IMR-90 (cell line): ENCODE measurements around the gene CALY. TPM values are rescaled to one million over a fixed set of nuclear protein-coding genes. Genes with fewer than 3 reads are reported as not detected.

ENCODE experiments used
- ATAC-seq: fragments of 200-7000 bp; cut with Tn5 transposase; 2 replicates; pipeline ENCODE4 v1.9.1; 2020; ENCODE audit warnings: low read depth, mild to moderate bottlenecking, moderate library complexity
- BruUV-seq: library from RNA; stranded (reverse); fragments of 400-500 nt; replicated peaks from 2 replicates; lab custom pipeline; 2021; lab: Mats Ljungman, UMichigan
- CTCF ChIA-PET: fragments of 300-600 bp; formaldehyde crosslinking; extraction: SDS; loops from one replicate; lab custom pipeline; 2021; ENCODE audit warnings: antibody characterized with exemption; lab: Yijun Ruan, JAX
- POLR2A ChIA-PET: fragments of 300-600 bp; sonication (Branson Sonifier 250); formaldehyde crosslinking; loops from one replicate; lab custom pipeline; 2022; ENCODE audit warnings: antibody characterized with exemption; ENCODE audit not compliant: unreplicated experiment; lab: Charles Lee
- DNase-seq: peaks from one replicate; pipeline ENCODE4 v3.0.0; 2013
- H2AFZ ChIP-seq: replicated peaks from 2 replicates; pipeline ENCODE3; 2013; ENCODE audit warnings: low read length, mild to moderate bottlenecking; ENCODE audit not compliant: poor library complexity
- H2AK5ac ChIP-seq: 2 replicates; pipeline ENCODE4 v1.6.1; 2013; ENCODE audit warnings: low read depth, low read length, inconsistent platforms
- H2AK9ac ChIP-seq: replicated peaks from 2 replicates; pipeline ENCODE3; 2013; ENCODE audit warnings: mild to moderate bottlenecking, low read depth, low read length, moderate library complexity; ENCODE audit not compliant: poor library complexity
- H2BK120ac ChIP-seq: 2 replicates; pipeline ENCODE4 v1.6.1; 2013; ENCODE audit warnings: low read depth, low read length, inconsistent platforms
- H2BK15ac ChIP-seq: 3 replicates; pipeline ENCODE4 v1.6.1; 2013; ENCODE audit warnings: low read depth, low read length, inconsistent platforms
- H2BK20ac ChIP-seq: 2 replicates; pipeline ENCODE4 v1.6.1; 2013; ENCODE audit warnings: low read depth, mild to moderate bottlenecking, inconsistent platforms, low read length, moderate library complexity
- H2BK5ac ChIP-seq: 2 replicates; pipeline ENCODE4 v1.6.1; 2013; ENCODE audit warnings: mild to moderate bottlenecking, low read depth, low read length, inconsistent platforms; ENCODE audit not compliant: poor library complexity, severe bottlenecking
- H3K14ac ChIP-seq: replicated peaks from 2 replicates; pipeline ENCODE4 v1.6.1; 2013; ENCODE audit warnings: low read depth, low read length, inconsistent platforms
- H3K18ac ChIP-seq: 2 replicates; pipeline ENCODE4 v1.6.1; 2013; ENCODE audit warnings: low read depth, low read length, control low read depth
- H3K23ac ChIP-seq: 2 replicates; pipeline ENCODE4 v1.6.1; 2013; ENCODE audit warnings: low read depth, low read length, inconsistent platforms
- H3K27ac ChIP-seq: 2 replicates; pipeline ENCODE4 v1.5.1; 2013; ENCODE audit warnings: mild to moderate bottlenecking, control low read depth, low read length; ENCODE audit not compliant: insufficient read depth
- H3K27me3 ChIP-seq: 2 replicates; pipeline ENCODE4 v1.6.1; 2013; ENCODE audit warnings: low read length; ENCODE audit not compliant: control insufficient read depth, insufficient read depth
- H3K36me3 ChIP-seq: 2 replicates; pipeline ENCODE4 v1.6.1; 2013; ENCODE audit warnings: low read length, mixed read lengths; ENCODE audit not compliant: control insufficient read depth, insufficient read depth
- H3K4ac ChIP-seq: 2 replicates; pipeline ENCODE4 v1.6.1; 2013; ENCODE audit warnings: low read depth, low read length, inconsistent platforms
- H3K4me1 ChIP-seq: 2 replicates; pipeline ENCODE4 v1.6.1; 2013; ENCODE audit warnings: low read length, mixed read lengths; ENCODE audit not compliant: control insufficient read depth, insufficient read depth
- H3K4me2 ChIP-seq: 2 replicates; pipeline ENCODE4 v1.6.1; 2013; ENCODE audit warnings: low read depth, mild to moderate bottlenecking, control low read depth, low read length, moderate library complexity
- H3K4me3 ChIP-seq: 2 replicates; pipeline ENCODE4 v1.5.1; 2013; ENCODE audit warnings: low read depth, mild to moderate bottlenecking, control low read depth, low read length, moderate library complexity; ENCODE audit not compliant: insufficient read depth
- H3K56ac ChIP-seq: 2 replicates; pipeline ENCODE4 v1.6.1; 2013; ENCODE audit warnings: low read length, inconsistent platforms; ENCODE audit not compliant: insufficient read depth; ENCODE audit errors: extremely low read depth
- H3K79me1 ChIP-seq, 2 experiments: 2 replicates each; pipeline ENCODE4 v1.6.1; 2013; ENCODE audit warnings: low read length in 2 of 2, inconsistent platforms in 1 of 2, low read depth in 1 of 2
- H3K9ac ChIP-seq: 2 replicates; pipeline ENCODE4 v1.6.1; 2013; ENCODE audit warnings: low read depth, low read length, control low read depth
- H3K9me1 ChIP-seq: 2 replicates; pipeline ENCODE4 v1.6.1; 2013; ENCODE audit warnings: low read length, inconsistent platforms; ENCODE audit not compliant: insufficient read depth
- H3K9me3 ChIP-seq: 2 replicates; pipeline ENCODE4 v1.6.1; 2013; ENCODE audit warnings: low read length; ENCODE audit not compliant: control insufficient read depth, insufficient read depth
- H4K20me1 ChIP-seq: 2 replicates; pipeline ENCODE4 v1.6.1; 2013; ENCODE audit warnings: low read length, inconsistent platforms; ENCODE audit not compliant: insufficient read depth
- H4K5ac ChIP-seq: 2 replicates; pipeline ENCODE4 v1.6.1; 2013; ENCODE audit warnings: mild to moderate bottlenecking, low read depth, low read length, control low read depth
- H4K8ac ChIP-seq, 2 experiments: 2 replicates each; pipeline ENCODE4 v1.6.1; 2013; ENCODE audit warnings: low read depth in 2 of 2, low read length in 2 of 2, control low read depth in 1 of 2, inconsistent platforms in 1 of 2
- H4K91ac ChIP-seq: 2 replicates; pipeline ENCODE4 v1.6.1; 2013; ENCODE audit warnings: low read depth, low read length, inconsistent platforms; ENCODE audit not compliant: insufficient read depth
- BHLHE40 ChIP-seq: fragments of 150-350 bp; IDR thresholded peaks from 2 replicates; pipeline ENCODE4 v1.6.1; 2016; ENCODE audit warnings: mild to moderate bottlenecking, low read depth, low read length
- CEBPB ChIP-seq: IDR thresholded peaks from 2 replicates; pipeline ENCODE4 v1.6.1; 2012; ENCODE audit warnings: low read depth, low read length, improper control_type of control experiment
- CHD1 ChIP-seq: IDR thresholded peaks from 2 replicates; pipeline ENCODE4 v1.6.1; 2012; ENCODE audit warnings: low read depth, low read length, improper control_type of control experiment
- CTCF ChIP-seq: conservative IDR thresholded peaks from 2 replicates; pipeline ENCODE4 v1.5.1; 2012; ENCODE audit warnings: mild to moderate bottlenecking, low read depth, low read length, improper control_type of control experiment
- FOS ChIP-seq: fragments of 150-350 bp; IDR thresholded peaks from 2 replicates; pipeline ENCODE4 v1.6.1; 2016; ENCODE audit warnings: low read depth, low read length
- MAFK ChIP-seq: IDR thresholded peaks from 2 replicates; pipeline ENCODE4 v1.6.1; 2012; ENCODE audit warnings: low read depth, low read length, improper control_type of control experiment
- MAZ ChIP-seq: IDR thresholded peaks from 2 replicates; pipeline ENCODE4 v1.6.1; 2012; ENCODE audit warnings: low read depth, mild to moderate bottlenecking, low read length, improper control_type of control experiment, moderate library complexity, borderline replicate concordance
- MXI1 ChIP-seq: IDR thresholded peaks from 2 replicates; pipeline ENCODE4 v1.6.1; 2012; ENCODE audit warnings: low read depth, mild to moderate bottlenecking, low read length, moderate library complexity, borderline replicate concordance
- NFE2L2 ChIP-seq: fragments of 150-350 bp; IDR thresholded peaks from 2 replicates; pipeline ENCODE4 v1.6.1; 2016; ENCODE audit warnings: low read depth, mild to moderate bottlenecking, low read length
- POLR2A ChIP-seq: IDR thresholded peaks from 2 replicates; pipeline ENCODE4 v1.6.1; 2012; ENCODE audit warnings: mild to moderate bottlenecking, low read depth, low read length
- RAD21 ChIP-seq: IDR thresholded peaks from 2 replicates; pipeline ENCODE4 v1.6.1; 2012; ENCODE audit warnings: low read length, improper control_type of control experiment
- RCOR1 ChIP-seq: IDR thresholded peaks from 2 replicates; pipeline ENCODE4 v1.6.1; 2012; ENCODE audit warnings: mild to moderate bottlenecking, low read length, improper control_type of control experiment; ENCODE audit not compliant: insufficient replicate concordance
- RFX5 ChIP-seq: IDR thresholded peaks from 2 replicates; pipeline ENCODE4 v1.8.0; 2012; ENCODE audit warnings: low read depth, mild to moderate bottlenecking, low read length, moderate library complexity
- WGBS, 2 experiments: methylation state at CpG; one replicate each; pipeline versions ENCODE4 v1.1.5 to v1.1.7; 2013; ENCODE audit warnings: missing lambda C conversion rate in 2 of 2; ENCODE audit not compliant: insufficient read length in 1 of 2; ENCODE audit errors: extremely low coverage in 2 of 2; 5-methylcytosine and 5-hydroxymethylcytosine counted together
- dilution Hi-C: fragments of 300-500 bp; cut with HindIII; formaldehyde crosslinking; loops from one replicate; pipeline ENCODE4 v1.14.3; 2018; ENCODE audit warnings: low sequenced_read_pairs; ENCODE audit not compliant: unreplicated experiment
- in situ Hi-C: fragments of 300-500 bp; cut with MboI; formaldehyde crosslinking; loops from 3 replicates; pipeline ENCODE4 v1.14.3; 2019; ENCODE audit warnings: low sequenced_read_pairs, inconsistent platforms, mixed read lengths
- intact Hi-C: fragments of 100-400 bp; cut with micrococcal nuclease; formaldehyde crosslinking; loops from 2 replicates; pipeline ENCODE4 v1.10.0; 2022
- polyA plus RNA-seq, 3 experiments: library from polyadenylated mRNA; depleted of rRNA; stranded (reverse); fragments of >200 nt; gene quantifications; 2 replicates each; pipeline ENCODE4 v1.2.3, GENCODE V29; 2012; ENCODE audit warnings: low replicate concordance in 1 of 3
- total RNA-seq: library from RNA; depleted of rRNA; stranded (reverse); fragments of >200 nt; gene quantifications from 2 replicates; pipeline ENCODE4 v1.2.3, GENCODE V29; 2012

Gene CALY
- total and polyA plus RNA-seq, 2 of the 4 experiments (the other 2 are of a cell fraction): 0.34 TPM; not detected in 1

GRCh38 chr10:133281084-133281483 is 55.6 kb downstream of the CALY start:
- ATAC-seq (no peak), DNase-seq (no peak)
- intact Hi-C loops: no loop called here
- dilution Hi-C loops: no loop called here
- H2BK120ac ChIP-seq: no peak overlapping the region
- in situ Hi-C loops: no loop called here
- peaks cover 61% of the 10 kb centered on the region for H3K36me3 ChIP-seq
- no peak for TF ChIP-seq MAFK
- no peak for TF ChIP-seq RAD21
- TF ChIP-seq FOS: no peak
- TF ChIP-seq POLR2A: no peak
- no peak for TF ChIP-seq MAZ
- no peak for TF ChIP-seq RCOR1
- no peak for TF ChIP-seq MXI1
- TF ChIP-seq CEBPB: no peak
- TF ChIP-seq BHLHE40: no peak
- TF ChIP-seq NFE2L2: no peak
- TF ChIP-seq CTCF: no peak
- no peak for TF ChIP-seq CHD1
- TF ChIP-seq RFX5: no peak
- no peak overlapping the region for H4K8ac ChIP-seq
- H2AK5ac ChIP-seq: no peak overlapping the region
- H3K4me1 ChIP-seq: peaks cover 10% of the 10 kb centered on the region
- CTCF ChIA-PET: no interaction called here
- no peak overlapping the region for H2BK5ac ChIP-seq
- H4K20me1 ChIP-seq: peaks cover 7% of the 10 kb centered on the region; the same call in 1 of the 2 replicates
- H3K79me1 ChIP-seq: peaks cover 0 to 7% of the 10 kb centered on the region in 2 experiments; a peak in 3 of 4 replicates
- H3K27me3 ChIP-seq: peaks cover 5% of the 10 kb centered on the region
- no peak overlapping the region for H3K4me3 ChIP-seq
- no peak overlapping the region for H3K9ac ChIP-seq
- WGBS, 2 experiments: 97% methylated on average over 12 of the region's 15 CpGs; no CpG with 5 or more reads in 1 of the 2 experiments
- H3K9me1 ChIP-seq: 0 out of 2 replicates have a peak, but pooled peaks cover 4% of the 10 kb centered on the region
- no peak overlapping the region for H2BK15ac ChIP-seq
- H3K4me2 ChIP-seq: no peak overlapping the region
- no peak overlapping the region for H4K91ac ChIP-seq
- POLR2A ChIA-PET: no interaction called here
- BruUV-seq: no TSS peak
- no peak overlapping the region for H3K23ac ChIP-seq
- H3K9me3 ChIP-seq: no peaks in the 10 kb centered on the region
- no peak overlapping the region for H3K4ac ChIP-seq
- H2BK20ac ChIP-seq: no peak overlapping the region
- H2AK9ac ChIP-seq: no peak overlapping the region
- no peak overlapping the region for H4K5ac ChIP-seq
- H2AFZ ChIP-seq: no peak overlapping the region
- no peak overlapping the region for H3K56ac ChIP-seq
- H3K27ac ChIP-seq: no peak overlapping the region
- no peak overlapping the region for H3K18ac ChIP-seq
- H3K14ac ChIP-seq: no peak overlapping the region
